Colonic mucosa (tissue), 4 donors: ENCODE data around the gene ANKRD24. TPM values are rescaled to one million over a fixed set of nuclear protein-coding genes. Genes with fewer than 3 reads are reported as not detected.
"Not testable (repeated sequence)": the region's sequence is repeated elsewhere in the genome, so short reads cannot be mapped to it uniquely, and the experiment has no call there.

Experiments used
- DNase-seq: peaks from one replicate; pipeline ENCODE4 v3.0.0-alpha.2; 2020
- H3K27ac ChIP-seq: fragments of 200-600 bp; one replicate; pipeline ENCODE4 v1.8.0; 2021
- H3K27me3 ChIP-seq: fragments of 200-600 bp; one replicate; pipeline ENCODE4 v1.8.0; 2021
- H3K36me3 ChIP-seq: fragments of 200-600 bp; one replicate; pipeline ENCODE4 v1.8.0; 2021
- H3K4me1 ChIP-seq: fragments of 200-600 bp; one replicate; pipeline ENCODE4 v1.8.0; 2021; ENCODE audit warnings: mild to moderate bottlenecking
- H3K4me3 ChIP-seq: fragments of 200-600 bp; one replicate; pipeline ENCODE4 v1.8.0; 2021
- H3K9ac ChIP-seq, 2 donors: one replicate each; pipeline ENCODE4 v1.7.0; 2013; ENCODE audit warnings: control low read depth in 2 of 2, low read depth in 2 of 2, low read length in 2 of 2
- H3K9me3 ChIP-seq: fragments of 200-600 bp; one replicate; pipeline ENCODE4 v1.8.0; 2021
- intact Hi-C: fragments of 100-400 bp; cut with DNase I; formaldehyde crosslinking; loops from one replicate; pipeline ENCODE4 v1.14.1; 2022
- total RNA-seq, 2 donors: library from RNA; stranded (reverse); fragmentation: NEBNext Ultra II Directional in 1 of 2; extraction: Animal tissue kit (Norgen Biotek cat#: 25700) in 1 of 2; gene quantifications; one replicate each; pipeline ENCODE4 v1.2.1, GENCODE V29; 2021
- TF ChIP-seq, protein P1 (sequence below): fragments of 200-600 bp; IDR thresholded peaks from one replicate; pipeline ENCODE4 v1.8.0; 2022; ENCODE audit warnings: antibody characterized with exemption, mild to moderate bottlenecking
- donor health status: healthy.
- donor health status: DM: no; HTN: no; CAD: no.
- donor health status: DM: no; HTN: no; CAD: no.

ANKRD24 gene
- total RNA-seq, 2 donors from 2014 or later, result 0.35 to 1.8 TPM

DNA sequence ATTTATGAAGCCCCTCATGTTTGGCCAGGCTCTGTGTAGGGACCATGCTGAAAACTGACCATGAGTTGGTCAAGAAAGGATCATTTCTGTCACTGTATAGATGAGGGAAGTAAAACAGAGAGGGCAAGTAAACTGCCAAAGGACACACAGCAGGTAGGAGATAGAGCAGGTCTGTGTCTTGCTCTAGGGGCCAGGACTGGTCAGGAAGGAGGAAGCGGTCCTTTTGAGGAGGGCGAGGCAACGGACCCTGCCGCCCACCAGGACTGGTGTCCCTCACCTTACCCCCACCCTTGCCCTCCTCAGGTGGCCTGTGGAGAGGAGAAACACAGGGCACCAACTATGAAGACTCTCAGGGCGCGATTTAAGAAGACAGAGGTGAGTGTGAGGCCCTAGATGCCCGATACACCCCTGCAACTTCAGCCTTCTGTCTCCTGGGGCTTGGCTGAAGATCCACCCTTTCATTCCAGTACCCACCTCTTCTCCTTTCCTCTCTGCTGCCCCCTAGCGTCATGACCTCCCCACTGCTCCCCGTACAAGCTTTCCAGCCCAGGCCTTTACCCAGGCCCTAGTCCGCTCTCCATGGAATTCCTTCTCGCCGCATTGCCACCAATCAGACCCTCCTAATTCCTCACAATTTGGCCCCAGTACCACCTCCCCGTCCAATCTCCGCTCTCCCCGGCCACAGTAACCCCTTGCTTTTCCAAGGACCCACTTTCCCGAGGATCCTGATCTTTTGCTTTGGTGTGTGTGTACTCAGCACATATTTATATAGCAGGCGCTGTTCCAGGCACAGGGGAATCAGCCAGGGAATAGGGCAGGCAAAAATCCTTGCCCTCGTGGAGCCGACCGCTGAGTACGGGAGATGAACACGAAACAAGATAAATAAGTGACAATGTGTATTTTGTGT lies 3.9 kb downstream of the ANKRD24 start:
- Histone ChIP-seq H3K36me3 (no peaks in the 10 kb centered on the region), H3K27me3 (no peaks in the 10 kb centered on the region), H3K27ac (no peak overlapping the region), H3K9me3 (no peaks in the 10 kb centered on the region), H3K9ac (no peak overlapping the region), H3K4me3 (no peak overlapping the region), H3K4me1 (peaks cover 14% of the 10 kb centered on the region)
- TF ChIP-seq, protein P1, sequence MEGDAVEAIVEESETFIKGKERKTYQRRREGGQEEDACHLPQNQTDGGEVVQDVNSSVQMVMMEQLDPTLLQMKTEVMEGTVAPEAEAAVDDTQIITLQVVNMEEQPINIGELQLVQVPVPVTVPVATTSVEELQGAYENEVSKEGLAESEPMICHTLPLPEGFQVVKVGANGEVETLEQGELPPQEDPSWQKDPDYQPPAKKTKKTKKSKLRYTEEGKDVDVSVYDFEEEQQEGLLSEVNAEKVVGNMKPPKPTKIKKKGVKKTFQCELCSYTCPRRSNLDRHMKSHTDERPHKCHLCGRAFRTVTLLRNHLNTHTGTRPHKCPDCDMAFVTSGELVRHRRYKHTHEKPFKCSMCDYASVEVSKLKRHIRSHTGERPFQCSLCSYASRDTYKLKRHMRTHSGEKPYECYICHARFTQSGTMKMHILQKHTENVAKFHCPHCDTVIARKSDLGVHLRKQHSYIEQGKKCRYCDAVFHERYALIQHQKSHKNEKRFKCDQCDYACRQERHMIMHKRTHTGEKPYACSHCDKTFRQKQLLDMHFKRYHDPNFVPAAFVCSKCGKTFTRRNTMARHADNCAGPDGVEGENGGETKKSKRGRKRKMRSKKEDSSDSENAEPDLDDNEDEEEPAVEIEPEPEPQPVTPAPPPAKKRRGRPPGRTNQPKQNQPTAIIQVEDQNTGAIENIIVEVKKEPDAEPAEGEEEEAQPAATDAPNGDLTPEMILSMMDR, result peak; percentile 71
- peak; percentile 95 for DNase-seq
- intact Hi-C loops, result loop anchor here (5.0 kb wide), 1 partner anchor 44 kb away; no protein-coding TSS in a partner anchor

DNA sequence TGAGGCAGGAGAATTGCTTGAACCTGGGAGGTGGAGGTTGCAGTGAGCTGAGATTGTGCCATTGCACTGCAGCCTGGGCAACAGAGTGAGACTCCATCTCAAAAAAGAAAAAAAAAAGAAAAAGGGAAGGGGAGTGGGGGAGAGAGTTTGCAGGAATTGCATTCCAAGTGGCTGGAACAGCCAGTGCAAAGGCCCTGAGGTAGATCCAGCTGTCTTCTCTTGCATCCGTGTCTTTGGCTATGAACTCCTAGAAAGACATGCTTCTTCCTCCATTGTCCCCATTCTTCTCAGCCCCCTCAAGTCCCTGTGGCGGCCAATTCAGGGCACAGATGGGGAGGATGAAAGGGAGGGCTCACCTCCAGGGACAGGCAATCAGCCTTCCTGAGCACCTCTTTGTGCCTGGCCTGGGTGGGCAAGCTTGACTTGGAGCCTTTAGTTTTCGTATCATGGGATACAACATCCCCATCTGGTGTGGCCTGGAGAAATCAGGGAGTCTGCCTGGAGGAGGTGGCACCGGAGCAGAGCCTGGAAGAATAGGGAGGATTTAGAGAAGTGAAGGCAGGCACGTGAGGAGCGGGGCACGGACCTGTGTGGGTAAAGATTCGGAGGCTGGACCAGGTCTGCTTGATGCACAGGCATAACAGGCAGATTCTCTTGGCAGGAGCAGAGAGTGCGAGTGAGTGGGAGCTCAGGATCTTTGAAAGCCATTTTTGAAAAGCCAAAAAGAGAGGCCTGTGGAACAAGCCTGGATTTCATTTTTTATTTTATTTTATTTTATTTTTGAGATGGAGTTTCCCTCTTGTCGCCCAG lies 5.0 kb downstream of the ANKRD24 start:
- DNase-seq, result no peak
- Histone ChIP-seq H3K4me1 (peaks cover 9% of the 10 kb centered on the region), H3K4me3 (no peak overlapping the region), H3K27ac (no peak overlapping the region), H3K9ac (no peak overlapping the region), H3K9me3 (no peaks in the 10 kb centered on the region), H3K36me3 (no peaks in the 10 kb centered on the region), H3K27me3 (no peaks in the 10 kb centered on the region)
- TF ChIP-seq, protein P1, result no peak
- intact Hi-C loops, result loop anchor here (5.0 kb wide), 1 partner anchor 45 kb away; no protein-coding TSS in a partner anchor

DNA sequence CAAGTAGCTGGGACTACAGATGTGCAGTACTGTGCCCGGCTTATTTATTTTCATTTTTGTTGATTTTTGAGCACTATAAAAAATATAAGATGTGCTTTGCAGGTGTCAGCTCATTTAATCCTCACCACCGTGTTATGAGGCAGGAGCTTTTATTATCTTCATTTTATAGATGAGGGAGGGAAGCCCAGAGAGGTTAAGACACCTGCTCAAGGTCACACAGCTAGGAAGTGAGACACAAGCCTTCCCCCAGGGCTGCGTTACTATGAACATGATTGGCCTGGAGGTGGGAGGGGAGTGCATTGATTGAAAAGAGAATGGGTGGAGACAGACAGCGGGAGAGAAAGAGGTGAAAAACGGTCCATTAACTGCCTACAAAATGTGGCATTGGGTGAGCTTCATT lies 7.2 kb downstream of the ANKRD24 start:
- intact Hi-C loops, result loop anchor here (5.0 kb wide), 1 partner anchor 47 kb away; no protein-coding TSS in a partner anchor
- DNase-seq, result no peak
- no peak overlapping the region for H3K27ac ChIP-seq

DNA sequence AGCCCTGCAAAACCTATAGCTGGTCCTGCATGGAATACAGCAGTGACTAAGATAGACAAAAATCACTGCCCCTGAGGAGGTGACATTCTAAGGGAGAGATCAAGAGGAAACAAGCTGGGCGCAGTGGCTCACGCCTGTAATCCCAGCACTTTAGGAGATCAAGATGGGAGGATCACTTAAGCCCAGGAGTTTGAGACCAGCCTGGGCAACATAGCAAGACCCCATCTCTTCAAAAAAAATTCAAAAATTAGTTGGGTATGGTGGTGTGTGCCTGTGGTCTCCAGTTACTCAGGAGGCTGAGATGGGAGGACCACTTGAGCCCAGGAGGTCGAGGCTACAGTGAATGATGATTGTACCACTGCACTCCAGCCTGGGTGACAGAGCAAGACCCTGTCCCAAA lies 10.0 kb downstream of the ANKRD24 start:
- H3K4me3 ChIP-seq, H3K4me1 ChIP-seq, H3K9ac ChIP-seq, H3K9me3 ChIP-seq, H3K36me3 ChIP-seq, H3K27ac ChIP-seq, intact Hi-C loops, H3K27me3 ChIP-seq, DNase-seq: not testable (repeated sequence)

More for the DNA sequence above, 7.2 kb downstream of the ANKRD24 start:
- Histone ChIP-seq H3K36me3 (no peaks in the 10 kb centered on the region), H3K9ac (no peak overlapping the region), H3K9me3 (no peaks in the 10 kb centered on the region), H3K4me3 (no peak overlapping the region), H3K27me3 (no peaks in the 10 kb centered on the region), H3K4me1 (no peaks in the 10 kb centered on the region)
- TF ChIP-seq, protein P1, result no peak

DNA sequence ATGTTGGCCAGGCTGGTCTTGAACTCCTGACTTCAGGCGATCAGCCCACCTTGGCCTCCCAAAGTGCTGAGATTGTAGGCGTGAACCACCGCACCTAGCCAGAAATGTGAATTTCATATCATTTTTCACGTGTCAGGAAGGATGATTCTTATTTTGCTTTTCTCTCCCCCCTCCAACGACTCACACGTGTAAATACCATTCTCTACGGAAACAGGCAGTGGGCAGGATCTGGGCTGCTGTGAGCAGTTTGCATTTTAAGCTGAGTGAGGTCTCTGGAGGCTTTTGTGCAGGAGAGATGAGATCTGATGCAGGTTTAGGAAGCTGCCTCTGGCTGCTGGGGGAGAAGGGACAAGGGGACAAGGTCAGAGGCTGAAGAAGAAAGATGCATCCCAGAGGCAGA lies 11.9 kb downstream of the ANKRD24 start:
- TF ChIP-seq, protein P1, result no peak
- no peak overlapping the region for H3K4me3 ChIP-seq
- H3K27ac ChIP-seq, result no peak overlapping the region
- H3K36me3 ChIP-seq, result no peaks in the 10 kb centered on the region
- no peak for DNase-seq
- intact Hi-C loops, result no loop called here
- no peak overlapping the region for H3K9ac ChIP-seq
- no peaks in the 10 kb centered on the region for H3K4me1 ChIP-seq
- peaks cover 21% of the 10 kb centered on the region for H3K27me3 ChIP-seq
- no peaks in the 10 kb centered on the region for H3K9me3 ChIP-seq
